ENCODE results near the gene GTF2B. TPM values are rescaled to one million over a fixed set of nuclear protein-coding genes. Genes with fewer than 3 reads are reported as not detected.
"Not testable (repeated sequence)": the region's sequence is repeated elsewhere in the genome, so short reads cannot be mapped to it uniquely, and the experiment has no call there.

The GTF2B gene
- total RNA-seq: 32.7 and 41.4 TPM in 2 replicates

GRCh38 chr1:88891318-88891950, at the start of gene GTF2B:
GTF2B (minus strand) TSS chr1:88891567; CDS start chr1:88891499, 68 bp downstream.
- DNase-seq: peak; percentile 98

- not testable (repeated sequence) for DNase-seq
Measured at GRCh38 chr1:88938528-88938927, 47.2 kb upstream of the GTF2B start.

GRCh38 chr1:88936760-88937342, 45.5 kb upstream of the GTF2B start:
- no peak for DNase-seq

- DNase-seq: no peak
Measured at GRCh38 chr1:88936223-88936523, 44.8 kb upstream of the GTF2B start.

GRCh38 chr1:88935522-88936222, 44.3 kb upstream of the GTF2B start:
- peak; percentile 65 for DNase-seq

- DNase-seq: not testable (repeated sequence)
Measured at GRCh38 chr1:88930176-88930575, 38.8 kb upstream of the GTF2B start.

- DNase-seq: no peak
Measured at GRCh38 chr1:88923224-88923623, 31.9 kb upstream of the GTF2B start.

- DNase-seq: no peak
Measured at GRCh38 chr1:88922214-88922613, 30.8 kb upstream of the GTF2B start.

GRCh38 chr1:88920845-88921244, 29.5 kb upstream of the GTF2B start:
- DNase-seq: no peak

GRCh38 chr1:88917321-88918025, 26.1 kb upstream of the GTF2B start:
- no peak for DNase-seq

GRCh38 chr1:88916883-88917282, 25.5 kb upstream of the GTF2B start:
- DNase-seq: no peak

- not testable (repeated sequence) for DNase-seq
Measured at GRCh38 chr1:88911800-88912199, 20.4 kb upstream of the GTF2B start.

- no peak for DNase-seq
Measured at GRCh38 chr1:88911161-88911560, 19.8 kb upstream of the GTF2B start.

GRCh38 chr1:88910401-88910800, 19.0 kb upstream of the GTF2B start:
- no peak for DNase-seq

- no peak for DNase-seq
Measured at GRCh38 chr1:88900883-88901282, 9.5 kb upstream of the GTF2B start.

- DNase-seq: no peak
Measured at GRCh38 chr1:88897070-88897730, 5.8 kb upstream of the GTF2B start.

- DNase-seq: peak; percentile 28
Measured at GRCh38 chr1:88892357-88892877, 1.1 kb upstream of the GTF2B start.

GRCh38 chr1:88891951-88892340, 579 bp upstream of the GTF2B start:
- DNase-seq: no peak

- peak; percentile 63 for DNase-seq
Measured at GRCh38 chr1:88890791-88891317, 513 bp downstream of the GTF2B start.

- DNase-seq: no peak
Measured at GRCh38 chr1:88890131-88890530, 1.2 kb downstream of the GTF2B start.

GRCh38 chr1:88888750-88889149, 2.6 kb downstream of the GTF2B start:
- DNase-seq: no peak

- DNase-seq: no peak
Measured at GRCh38 chr1:88885933-88886332, 5.4 kb downstream of the GTF2B start.

- no peak for DNase-seq
Measured at GRCh38 chr1:88883156-88883555, 8.2 kb downstream of the GTF2B start.

Data from dermis blood vessel endothelial cell (primary cell).